ENCODE data around the gene BLMH. TPM values are rescaled to one million over a fixed set of nuclear protein-coding genes. Genes with fewer than 3 reads are reported as not detected.

BLMH gene
- total RNA-seq, 2 donors from 2014 or later: 18.7 to 48.1 TPM

DNA sequence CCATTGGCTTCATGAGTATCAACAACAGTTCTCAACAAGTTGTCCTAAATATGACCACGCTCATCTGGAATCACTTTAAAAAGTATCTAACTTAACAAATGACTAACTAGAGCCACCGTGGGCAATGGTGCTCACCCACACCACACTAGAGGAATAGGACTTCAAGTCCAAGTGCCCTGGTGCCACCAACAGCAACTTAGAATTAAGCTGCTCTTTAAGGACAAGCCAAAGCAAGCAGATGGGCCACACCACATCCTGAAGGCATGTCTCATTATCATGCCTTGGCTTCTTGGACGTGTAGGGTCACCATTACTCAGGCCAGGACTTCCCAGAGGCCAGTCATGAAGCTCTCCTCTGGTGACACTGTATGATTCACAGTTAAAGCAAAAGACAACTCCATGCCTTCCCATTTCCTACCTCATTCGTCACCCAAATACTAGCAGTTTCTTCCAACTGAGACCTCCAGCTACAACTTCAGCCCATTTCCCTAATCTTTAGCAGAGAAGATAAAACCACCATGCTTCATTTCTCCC, 46.8 kb downstream of the BLMH start:
- ATAC-seq (no peak), DNase-seq (no peak)
- H3K36me3 ChIP-seq (replicated peaks in 1 of 2; ENCODE audit: insufficient read depth in 1 of 2, low read depth in 2 of 2): no peaks in the 10 kb centered on the region
- intact Hi-C loops (cut with DNase I): loop anchor here (10.0 kb wide), 1 partner anchor 120 kb away; no protein-coding TSS in a partner anchor
- H3K4me1 ChIP-seq: no peaks in the 10 kb centered on the region
- 68 to 82% methylated on average over 4 of the region's 4 CpGs for WGBS, 2 donors
- H3K9me3 ChIP-seq: no peaks in the 10 kb centered on the region
- no peak overlapping the region for H3K27ac ChIP-seq
- no peak overlapping the region for H3K4me3 ChIP-seq
- TF ChIP-seq, protein P1, sequence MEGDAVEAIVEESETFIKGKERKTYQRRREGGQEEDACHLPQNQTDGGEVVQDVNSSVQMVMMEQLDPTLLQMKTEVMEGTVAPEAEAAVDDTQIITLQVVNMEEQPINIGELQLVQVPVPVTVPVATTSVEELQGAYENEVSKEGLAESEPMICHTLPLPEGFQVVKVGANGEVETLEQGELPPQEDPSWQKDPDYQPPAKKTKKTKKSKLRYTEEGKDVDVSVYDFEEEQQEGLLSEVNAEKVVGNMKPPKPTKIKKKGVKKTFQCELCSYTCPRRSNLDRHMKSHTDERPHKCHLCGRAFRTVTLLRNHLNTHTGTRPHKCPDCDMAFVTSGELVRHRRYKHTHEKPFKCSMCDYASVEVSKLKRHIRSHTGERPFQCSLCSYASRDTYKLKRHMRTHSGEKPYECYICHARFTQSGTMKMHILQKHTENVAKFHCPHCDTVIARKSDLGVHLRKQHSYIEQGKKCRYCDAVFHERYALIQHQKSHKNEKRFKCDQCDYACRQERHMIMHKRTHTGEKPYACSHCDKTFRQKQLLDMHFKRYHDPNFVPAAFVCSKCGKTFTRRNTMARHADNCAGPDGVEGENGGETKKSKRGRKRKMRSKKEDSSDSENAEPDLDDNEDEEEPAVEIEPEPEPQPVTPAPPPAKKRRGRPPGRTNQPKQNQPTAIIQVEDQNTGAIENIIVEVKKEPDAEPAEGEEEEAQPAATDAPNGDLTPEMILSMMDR (IDR thresholded peaks at IDR 0.05): no peak
- TF ChIP-seq POLR2A (IDR thresholded peaks at IDR 0.05): no peak
- no peaks in the 10 kb centered on the region for H3K27me3 ChIP-seq

DNA sequence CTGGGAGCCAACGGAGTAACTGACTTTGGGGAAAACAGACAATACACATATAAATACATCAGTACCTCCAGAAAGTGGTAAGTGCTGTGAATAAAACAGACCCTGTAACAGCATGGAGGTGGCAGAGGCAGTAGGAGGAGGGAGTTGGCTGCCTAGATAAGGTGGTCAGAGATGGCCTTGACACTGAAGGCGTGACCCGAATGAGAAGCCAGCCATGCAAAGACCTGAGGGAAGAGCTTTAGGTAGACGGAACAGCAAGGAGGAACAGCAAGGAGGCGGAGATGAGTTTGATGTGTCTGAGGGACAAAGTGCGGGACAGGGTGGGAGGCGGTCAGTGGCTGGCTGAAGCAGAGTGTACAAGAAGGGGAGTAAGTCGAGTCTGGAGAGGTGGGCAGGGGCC, 48.2 kb downstream of the BLMH start:
- intact Hi-C loops (cut with DNase I): loop anchor here (10.0 kb wide), 1 partner anchor 119 kb away; no protein-coding TSS in a partner anchor
- no peak for ATAC-seq
- 71 to 87% methylated on average over 8 of the region's 8 CpGs for WGBS, 2 donors
- Histone ChIP-seq H3K27ac (no peak overlapping the region), H3K4me3 (no peak overlapping the region), H3K27me3 (no peaks in the 10 kb centered on the region), H3K36me3 (replicated peaks in 1 of 2; ENCODE audit: insufficient read depth in 1 of 2, low read depth in 2 of 2) (no peaks in the 10 kb centered on the region), H3K4me1 (no peaks in the 10 kb centered on the region), H3K9me3 (no peaks in the 10 kb centered on the region)
- TF ChIP-seq, protein P1 (IDR thresholded peaks at IDR 0.05): no peak
- TF ChIP-seq POLR2A (IDR thresholded peaks at IDR 0.05): no peak
- DNase-seq: no peak

GRCh38 chr17:30243002-30243401, 48.7 kb downstream of the BLMH start:
- no peak overlapping the region for H3K4me3 ChIP-seq
- H3K27ac ChIP-seq: no peak overlapping the region
- H3K9me3 ChIP-seq: no peaks in the 10 kb centered on the region
- no peaks in the 10 kb centered on the region for H3K27me3 ChIP-seq
- no peak for DNase-seq
- intact Hi-C loops (cut with DNase I): loop anchor here (10.0 kb wide), 1 partner anchor 118 kb away; no protein-coding TSS in a partner anchor
- no peaks in the 10 kb centered on the region for H3K36me3 ChIP-seq (replicated peaks in 1 of 2; ENCODE audit: insufficient read depth in 1 of 2, low read depth in 2 of 2)
- TF ChIP-seq POLR2A (IDR thresholded peaks at IDR 0.05): no peak
- TF ChIP-seq, protein P1 (IDR thresholded peaks at IDR 0.05): no peak
- no peaks in the 10 kb centered on the region for H3K4me1 ChIP-seq
- 67 to 81% methylated on average over 4 of the region's 4 CpGs for WGBS, 2 donors
- ATAC-seq: no peak

- no peak overlapping the region for H3K27ac ChIP-seq
- intact Hi-C loops (cut with DNase I): loop anchor here (10.0 kb wide), 1 partner anchor 116 kb away; no protein-coding TSS in a partner anchor
- no peak overlapping the region for H3K4me3 ChIP-seq
- no peaks in the 10 kb centered on the region for H3K36me3 ChIP-seq (replicated peaks in 1 of 2; ENCODE audit: insufficient read depth in 1 of 2, low read depth in 2 of 2)
- peaks cover 7% of the 10 kb centered on the region for H3K4me1 ChIP-seq
- H3K9me3 ChIP-seq: no peaks in the 10 kb centered on the region
- WGBS, 2 donors: 57 to 72% methylated on average over 6 of the region's 6 CpGs
- DNase-seq: no peak
- ATAC-seq: no peak
- TF ChIP-seq POLR2A (IDR thresholded peaks at IDR 0.05): no peak
- TF ChIP-seq, protein P1 (IDR thresholded peaks at IDR 0.05): no peak
- no peaks in the 10 kb centered on the region for H3K27me3 ChIP-seq
Measured at GRCh38 chr17:30241051-30241450, 50.7 kb downstream of the BLMH start.

DNA sequence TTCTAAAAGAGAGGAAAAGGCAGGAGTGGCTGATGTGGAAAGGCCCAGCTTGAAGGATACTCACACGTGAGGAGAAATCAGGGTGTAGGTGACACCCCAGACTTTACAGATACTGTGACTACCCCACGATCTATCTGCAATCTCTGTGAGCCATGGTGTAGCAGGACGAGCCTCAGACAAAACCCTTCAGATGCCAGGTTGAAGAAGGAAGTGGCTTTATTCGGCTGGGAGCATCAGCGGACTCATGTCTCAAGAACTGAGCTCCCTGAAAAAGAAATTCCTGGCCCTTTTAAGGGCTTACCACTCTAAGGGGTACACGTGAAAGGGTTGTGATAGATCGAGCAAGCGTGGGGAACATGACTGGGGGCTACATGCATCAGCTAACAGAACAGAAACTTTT, 51.6 kb downstream of the BLMH start:
- TF ChIP-seq, protein P1 (IDR thresholded peaks at IDR 0.05): no peak
- TF ChIP-seq POLR2A (IDR thresholded peaks at IDR 0.05): no peak
- WGBS, 2 donors: 83 to 84% methylated on average over 8 of the region's 8 CpGs
- Histone ChIP-seq H3K27me3 (no peaks in the 10 kb centered on the region), H3K9me3 (no peaks in the 10 kb centered on the region), H3K4me1 (peaks cover 16% of the 10 kb centered on the region), H3K27ac (no peak overlapping the region), H3K4me3 (no peak overlapping the region), H3K36me3 (replicated peaks in 1 of 2; ENCODE audit: insufficient read depth in 1 of 2, low read depth in 2 of 2) (no peaks in the 10 kb centered on the region)
- DNase-seq (no peak), ATAC-seq (no peak)
- intact Hi-C loops (cut with DNase I): loop anchor here (10.0 kb wide), 1 partner anchor 115 kb away; no protein-coding TSS in a partner anchor
